CD4-positive, CD25-positive, alpha-beta regulatory T cell (primary cell): ENCODE results near the gene MMP28. TPM values are rescaled to one million over a fixed set of nuclear protein-coding genes. Genes with fewer than 3 reads are reported as not detected.

Experiments used
- ATAC-seq, 2 donors: fragments of 150-1000 bp; cut with Tn5 transposase; one replicate each; pipeline ENCODE4 v1.10.0; 2021; ENCODE audit warnings: low read depth in 2 of 2, moderate number of reproducible peaks in 2 of 2, moderate library complexity in 1 of 2
- DNase-seq, 3 donors: peaks; one replicate each; pipeline versions ENCODE4 v3.0.0 to v3.0.0-alpha.2; 2012 to 2022; ENCODE audit warnings: mixed read lengths in 1 of 3
- H3K27ac ChIP-seq: one replicate; pipeline ENCODE4 v1.7.0; 2013; ENCODE audit warnings: mild to moderate bottlenecking, low read length; ENCODE audit not compliant: insufficient read depth, poor library complexity, severe bottlenecking
- H3K27me3 ChIP-seq: one replicate; pipeline ENCODE4 v1.7.0; 2013; ENCODE audit warnings: low read length; ENCODE audit not compliant: control insufficient read depth, insufficient read depth
- H3K36me3 ChIP-seq: one replicate; pipeline ENCODE4 v1.7.0; 2013; ENCODE audit warnings: mild to moderate bottlenecking, low read length, moderate library complexity; ENCODE audit not compliant: control insufficient read depth, insufficient read depth
- H3K4me1 ChIP-seq: 2 replicates; pipeline ENCODE4 v1.7.0; 2013; ENCODE audit warnings: mild to moderate bottlenecking, low read length; ENCODE audit not compliant: insufficient read depth, control insufficient read depth, poor library complexity, severe bottlenecking
- H3K4me3 ChIP-seq: one replicate; pipeline ENCODE4 v1.7.0; 2013; ENCODE audit warnings: low read depth, mild to moderate bottlenecking, low read length, moderate library complexity
- H3K9me3 ChIP-seq, 2 experiments: 1 replicate in 1 of 2; 2 replicates in 1 of 2; pipeline ENCODE4 v1.7.0; 2013; ENCODE audit warnings: low read length in 2 of 2, mild to moderate bottlenecking in 1 of 2, moderate library complexity in 1 of 2; ENCODE audit not compliant: control insufficient read depth in 2 of 2
- H3K27ac Mint-ChIP-seq, 3 donors: one replicate each; pipeline ENCODE4 v1.8.0; 2020 to 2022; ENCODE audit warnings: mild to moderate bottlenecking in 3 of 3, mixed read lengths in 3 of 3, moderate library complexity in 2 of 3
- H3K27me3 Mint-ChIP-seq: one replicate; pipeline ENCODE4 v1.8.0; 2022; ENCODE audit warnings: mild to moderate bottlenecking, mixed read lengths
- H3K36me3 Mint-ChIP-seq: one replicate; pipeline ENCODE4 v1.8.0; 2020; ENCODE audit warnings: mixed read lengths
- H3K4me1 Mint-ChIP-seq, 4 donors: one replicate each; pipeline ENCODE4 v1.8.0; 2020 to 2022; ENCODE audit warnings: mixed read lengths in 4 of 4, mild to moderate bottlenecking in 1 of 4
- H3K4me3 Mint-ChIP-seq, 4 donors: one replicate each; pipeline ENCODE4 v1.8.0; 2020 to 2022; ENCODE audit warnings: mild to moderate bottlenecking in 4 of 4, mixed read lengths in 4 of 4, moderate library complexity in 3 of 4
- H3K9me3 Mint-ChIP-seq, 7 donors: one replicate each; pipeline ENCODE4 v1.8.0; 2020 to 2022; ENCODE audit warnings: mixed read lengths in 7 of 7, mild to moderate bottlenecking in 3 of 7, moderate library complexity in 2 of 7
- polyA plus RNA-seq, 4 donors: library from polyadenylated mRNA; unstranded; fragments of 300-500 nt; fragmentation: Illumina TruSeq; gene quantifications; one replicate each; pipeline ENCODE4 v1.2.3, GENCODE V29; 2021
- total RNA-seq: library from RNA; stranded (reverse); gene quantifications from one replicate; pipeline ENCODE4 v1.2.3, GENCODE V29; 2022

Gene MMP28
- total and polyA plus RNA-seq, 5 donors from 2014 or later: 0.80 to 4.3 (median 2.7) TPM; not detected in 2

- Mint-ChIP-seq H3K36me3 (peaks cover 52% of the 10 kb centered on the region), H3K27me3 (peaks cover 8% of the 10 kb centered on the region), H3K4me3 (no peak overlapping the region), H3K9me3 (no peaks in the 10 kb centered on the region), H3K4me1 (peaks cover 7 to 20% (median 11%) of the 10 kb centered on the region in 4 donors), H3K27ac (peak overlapping the region in 1 of 3 donors; percentile 9)
- DNase-seq (no peak), ATAC-seq (no peak)
- H3K36me3 ChIP-seq: peaks cover 45% of the 10 kb centered on the region
- no peaks in the 10 kb centered on the region for H3K9me3 ChIP-seq
- H3K4me1 ChIP-seq: peaks cover 7% of the 10 kb centered on the region
- no peak overlapping the region for H3K4me3 ChIP-seq
- H3K27ac ChIP-seq: no peak overlapping the region
- H3K27me3 ChIP-seq: no peaks in the 10 kb centered on the region
Measured at GRCh38 chr17:35726953-35727460, 68.4 kb downstream of the MMP28 start.

- Histone ChIP-seq H3K27me3 (no peaks in the 10 kb centered on the region), H3K4me3 (no peak overlapping the region), H3K36me3 (peaks cover 51% of the 10 kb centered on the region), H3K4me1 (peaks cover 5% of the 10 kb centered on the region), H3K9me3 (no peaks in the 10 kb centered on the region), H3K27ac (no peak overlapping the region)
- DNase-seq (no peak), ATAC-seq (no peak)
- peaks cover 52% of the 10 kb centered on the region for H3K36me3 Mint-ChIP-seq
- H3K4me3 Mint-ChIP-seq: no peak overlapping the region
- H3K4me1 Mint-ChIP-seq: peaks cover 7 to 20% (median 11%) of the 10 kb centered on the region in 4 donors
- peak overlapping the region in 1 of 3 donors; percentile 56 for H3K27ac Mint-ChIP-seq
- H3K9me3 Mint-ChIP-seq: no peaks in the 10 kb centered on the region
- H3K27me3 Mint-ChIP-seq: peaks cover 8% of the 10 kb centered on the region
Measured at GRCh38 chr17:35726127-35726952, 69.1 kb downstream of the MMP28 start.

- DNase-seq (no peak), ATAC-seq (no peak)
- no peak overlapping the region for H3K4me3 ChIP-seq
- H3K4me1 Mint-ChIP-seq: peaks cover 4 to 14% (median 6%) of the 10 kb centered on the region in 4 donors
- H3K27me3 Mint-ChIP-seq: peaks cover 2% of the 10 kb centered on the region
- H3K4me1 ChIP-seq: no peaks in the 10 kb centered on the region
- no peaks in the 10 kb centered on the region for H3K9me3 Mint-ChIP-seq
- peaks cover 57% of the 10 kb centered on the region for H3K36me3 ChIP-seq
- H3K4me3 Mint-ChIP-seq: no peak overlapping the region
- H3K27me3 ChIP-seq: no peaks in the 10 kb centered on the region
- H3K27ac ChIP-seq: no peak overlapping the region
- peak overlapping the region in 1 of 3 donors; percentile 56 for H3K27ac Mint-ChIP-seq
- H3K36me3 Mint-ChIP-seq: peaks cover 55% of the 10 kb centered on the region
- no peaks in the 10 kb centered on the region for H3K9me3 ChIP-seq
Measured at GRCh38 chr17:35725802-35726126, 69.7 kb downstream of the MMP28 start.

GRCh38 chr17:35725058-35725457 lies 70.4 kb downstream of the MMP28 start:
- peaks cover 0 to 9% (median 2%) of the 10 kb centered on the region in 4 donors for H3K4me1 Mint-ChIP-seq
- Histone ChIP-seq H3K9me3 (no peaks in the 10 kb centered on the region), H3K4me3 (no peak overlapping the region), H3K27me3 (no peaks in the 10 kb centered on the region), H3K27ac (no peak overlapping the region), H3K4me1 (no peaks in the 10 kb centered on the region), H3K36me3 (peaks cover 61% of the 10 kb centered on the region)
- H3K27ac Mint-ChIP-seq: no peak overlapping the region
- DNase-seq (no peak), ATAC-seq (no peak)
- H3K9me3 Mint-ChIP-seq: no peaks in the 10 kb centered on the region
- no peak overlapping the region for H3K4me3 Mint-ChIP-seq
- H3K27me3 Mint-ChIP-seq: no peaks in the 10 kb centered on the region
- peaks cover 58% of the 10 kb centered on the region for H3K36me3 Mint-ChIP-seq

GRCh38 chr17:35723735-35724134 lies 71.7 kb downstream of the MMP28 start:
- Histone ChIP-seq H3K9me3 (no peaks in the 10 kb centered on the region), H3K36me3 (peaks cover 73% of the 10 kb centered on the region), H3K4me3 (no peak overlapping the region), H3K4me1 (no peaks in the 10 kb centered on the region), H3K27me3 (no peaks in the 10 kb centered on the region), H3K27ac (no peak overlapping the region)
- Mint-ChIP-seq H3K9me3 (no peaks in the 10 kb centered on the region), H3K27ac (peak overlapping the region in 1 of 3 donors; percentile 52), H3K4me3 (no peak overlapping the region), H3K4me1 (no peaks in the 10 kb centered on the region), H3K27me3 (no peaks in the 10 kb centered on the region), H3K36me3 (peaks cover 59% of the 10 kb centered on the region)
- DNase-seq (no peak), ATAC-seq (no peak)

GRCh38 chr17:35717475-35717874 lies 78.0 kb downstream of the MMP28 start:
- Mint-ChIP-seq H3K4me3 (no peak overlapping the region), H3K36me3 (peaks cover 23% of the 10 kb centered on the region), H3K9me3 (no peaks in the 10 kb centered on the region), H3K27ac (no peak overlapping the region), H3K4me1 (no peaks in the 10 kb centered on the region), H3K27me3 (no peaks in the 10 kb centered on the region)
- Histone ChIP-seq H3K9me3 (no peaks in the 10 kb centered on the region), H3K36me3 (peaks cover 72% of the 10 kb centered on the region), H3K27me3 (no peaks in the 10 kb centered on the region), H3K4me1 (peaks cover 8% of the 10 kb centered on the region), H3K27ac (no peak overlapping the region), H3K4me3 (no peak overlapping the region)
- DNase-seq (no peak), ATAC-seq (no peak)

GRCh38 chr17:35716897-35717465 lies 78.5 kb downstream of the MMP28 start:
- Mint-ChIP-seq H3K4me3 (no peak overlapping the region), H3K27ac (no peak overlapping the region), H3K27me3 (no peaks in the 10 kb centered on the region), H3K36me3 (peaks cover 23% of the 10 kb centered on the region), H3K9me3 (no peaks in the 10 kb centered on the region), H3K4me1 (peaks cover 0 to 3% (median under 1%) of the 10 kb centered on the region in 4 donors)
- no peak for DNase-seq
- Histone ChIP-seq H3K36me3 (peaks cover 70% of the 10 kb centered on the region), H3K4me1 (peaks cover 9% of the 10 kb centered on the region), H3K27me3 (no peaks in the 10 kb centered on the region), H3K27ac (no peak overlapping the region), H3K9me3 (no peaks in the 10 kb centered on the region), H3K4me3 (no peak overlapping the region)
- ATAC-seq: no peak
